Measurements from ENCODE around the gene PICK1. TPM values are rescaled to one million over a fixed set of nuclear protein-coding genes. Genes with fewer than 3 reads are reported as not detected.

Gene PICK1
- total RNA-seq, 2 donors from 2014 or later: 90.0 to 114 TPM

GRCh38 chr22:38120359-38121110 is 63.3 kb downstream of the PICK1 start:
- no peak for DNase-seq (ENCODE audit: low spot score)
- intact Hi-C loops (cut with DNase I): no loop called here
- TF ChIP-seq, protein P1, sequence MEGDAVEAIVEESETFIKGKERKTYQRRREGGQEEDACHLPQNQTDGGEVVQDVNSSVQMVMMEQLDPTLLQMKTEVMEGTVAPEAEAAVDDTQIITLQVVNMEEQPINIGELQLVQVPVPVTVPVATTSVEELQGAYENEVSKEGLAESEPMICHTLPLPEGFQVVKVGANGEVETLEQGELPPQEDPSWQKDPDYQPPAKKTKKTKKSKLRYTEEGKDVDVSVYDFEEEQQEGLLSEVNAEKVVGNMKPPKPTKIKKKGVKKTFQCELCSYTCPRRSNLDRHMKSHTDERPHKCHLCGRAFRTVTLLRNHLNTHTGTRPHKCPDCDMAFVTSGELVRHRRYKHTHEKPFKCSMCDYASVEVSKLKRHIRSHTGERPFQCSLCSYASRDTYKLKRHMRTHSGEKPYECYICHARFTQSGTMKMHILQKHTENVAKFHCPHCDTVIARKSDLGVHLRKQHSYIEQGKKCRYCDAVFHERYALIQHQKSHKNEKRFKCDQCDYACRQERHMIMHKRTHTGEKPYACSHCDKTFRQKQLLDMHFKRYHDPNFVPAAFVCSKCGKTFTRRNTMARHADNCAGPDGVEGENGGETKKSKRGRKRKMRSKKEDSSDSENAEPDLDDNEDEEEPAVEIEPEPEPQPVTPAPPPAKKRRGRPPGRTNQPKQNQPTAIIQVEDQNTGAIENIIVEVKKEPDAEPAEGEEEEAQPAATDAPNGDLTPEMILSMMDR (IDR thresholded peaks at IDR 0.05): no peak
- TF ChIP-seq POLR2A (IDR thresholded peaks at IDR 0.05) (no peak), POLR2AphosphoS5 (IDR thresholded peaks at IDR 0.05) (no peak)
- H3K4me3 ChIP-seq: no peak overlapping the region
- H3K27me3 ChIP-seq (replicated peaks; ENCODE audit: insufficient read depth): no peaks in the 10 kb centered on the region
- no peaks in the 10 kb centered on the region for H3K9me3 ChIP-seq
- no peaks in the 10 kb centered on the region for H3K36me3 ChIP-seq
- H3K4me1 ChIP-seq (replicated peaks): no peaks in the 10 kb centered on the region
- 81% methylated on average over 27 of the region's 28 CpGs for WGBS
- H3K27ac ChIP-seq: no peak overlapping the region

DNA sequence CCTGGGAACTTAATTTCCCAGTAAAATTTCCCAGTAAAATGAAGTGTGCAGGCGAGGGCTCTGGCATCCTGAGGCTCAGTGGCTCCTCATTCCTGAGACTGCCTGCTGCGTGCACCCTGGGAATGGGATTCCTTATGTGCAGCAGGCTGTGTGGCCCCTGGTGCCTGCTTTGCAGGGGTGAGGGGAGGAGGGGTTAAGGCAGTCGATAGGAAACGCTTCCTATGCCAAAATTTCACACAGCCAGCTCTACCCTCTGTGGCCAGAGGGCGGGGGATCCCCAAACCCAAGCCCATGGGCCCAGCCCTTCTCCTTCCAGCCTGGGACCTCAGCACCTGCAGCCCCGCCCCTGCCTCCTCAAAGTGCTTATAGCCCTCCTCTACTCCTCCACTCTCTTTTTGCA is 65.4 kb downstream of the PICK1 start:
- WGBS: 78% methylated on average over 6 of the region's 6 CpGs
- Histone ChIP-seq H3K27me3 (replicated peaks; ENCODE audit: insufficient read depth) (no peaks in the 10 kb centered on the region), H3K36me3 (no peaks in the 10 kb centered on the region), H3K27ac (no peak overlapping the region), H3K4me1 (replicated peaks) (no peaks in the 10 kb centered on the region), H3K9me3 (no peaks in the 10 kb centered on the region), H3K4me3 (no peak overlapping the region)
- TF ChIP-seq POLR2AphosphoS5 (IDR thresholded peaks at IDR 0.05) (no peak), POLR2A (IDR thresholded peaks at IDR 0.05) (no peak)
- TF ChIP-seq, protein P1 (IDR thresholded peaks at IDR 0.05): no peak
- DNase-seq (ENCODE audit: low spot score): no peak
- intact Hi-C loops (cut with DNase I): no loop called here

DNA sequence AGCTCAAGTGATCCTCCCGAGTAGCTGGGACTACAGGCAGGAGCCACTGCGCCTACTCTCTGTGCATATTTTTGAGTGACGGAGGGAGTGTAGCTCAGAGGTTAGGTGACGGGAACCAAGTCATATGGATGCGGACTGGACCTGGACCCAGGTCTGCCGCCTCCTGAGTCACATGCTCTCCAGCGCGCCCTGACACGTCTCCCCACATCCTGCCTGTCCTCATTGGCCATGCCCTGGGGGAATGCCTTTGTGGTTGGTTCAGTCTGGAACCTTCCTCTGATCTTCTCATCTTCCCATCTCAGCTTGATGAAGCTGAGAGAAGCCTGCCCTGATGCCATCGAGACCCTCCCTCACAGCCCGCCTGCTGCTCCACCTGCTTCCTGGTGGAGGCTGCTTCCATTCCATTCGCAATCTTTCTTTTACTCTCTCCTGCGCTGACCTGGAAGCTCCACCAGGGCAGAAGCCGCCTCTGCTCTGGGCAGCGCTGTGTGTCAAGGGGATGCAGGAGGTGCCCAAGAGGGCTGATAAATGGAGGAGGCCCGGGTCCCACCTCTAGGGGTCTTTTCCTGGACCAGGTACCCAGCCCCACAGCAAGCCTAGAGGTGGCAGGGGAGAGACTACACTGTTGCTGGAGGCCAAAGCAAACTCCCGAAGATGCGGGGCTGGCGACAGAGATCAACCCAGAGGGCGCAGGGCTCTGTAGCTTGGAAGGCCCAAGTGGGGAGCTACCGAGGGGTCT is 67.2 kb downstream of the PICK1 start:
- WGBS: 78% methylated on average over 21 of the region's 21 CpGs
- H3K27me3 ChIP-seq (replicated peaks; ENCODE audit: insufficient read depth): no peaks in the 10 kb centered on the region
- no peak overlapping the region for H3K27ac ChIP-seq
- intact Hi-C loops (cut with DNase I): no loop called here
- no peaks in the 10 kb centered on the region for H3K4me1 ChIP-seq (replicated peaks)
- no peaks in the 10 kb centered on the region for H3K36me3 ChIP-seq
- DNase-seq (ENCODE audit: low spot score): no peak
- no peak overlapping the region for H3K4me3 ChIP-seq
- no peaks in the 10 kb centered on the region for H3K9me3 ChIP-seq
- no peak for TF ChIP-seq POLR2AphosphoS5 (IDR thresholded peaks at IDR 0.05)
- no peak for TF ChIP-seq POLR2A (IDR thresholded peaks at IDR 0.05)
- TF ChIP-seq, protein P1 (IDR thresholded peaks at IDR 0.05): no peak

- no peaks in the 10 kb centered on the region for H3K4me1 ChIP-seq (replicated peaks)
- no peak overlapping the region for H3K4me3 ChIP-seq
- no peak for DNase-seq (ENCODE audit: low spot score)
- H3K9me3 ChIP-seq: no peaks in the 10 kb centered on the region
- no peaks in the 10 kb centered on the region for H3K36me3 ChIP-seq
- TF ChIP-seq, protein P1 (IDR thresholded peaks at IDR 0.05): no peak
- TF ChIP-seq POLR2AphosphoS5 (IDR thresholded peaks at IDR 0.05) (no peak), POLR2A (IDR thresholded peaks at IDR 0.05) (no peak)
- no peaks in the 10 kb centered on the region for H3K27me3 ChIP-seq (replicated peaks; ENCODE audit: insufficient read depth)
- no peak overlapping the region for H3K27ac ChIP-seq
- intact Hi-C loops (cut with DNase I): no loop called here
- 93% methylated on average over 14 of the region's 14 CpGs for WGBS
These were observed 67.9 kb downstream of the PICK1 start for GRCh38 chr22:38125038-38125610.

Other genes with a start within 250 kb of the PICK1 start
- gene GCAT, start 249.5 kb upstream of the PICK1 start, total RNA-seq: 10 to 100 TPM; 37.8 to 92.7 TPM
- gene GALR3, start 234.0 kb upstream of the PICK1 start, total RNA-seq: under 1 TPM in 1 of 2 donors, not detected in 1; 0.85 TPM
- gene ANKRD54, start 213.1 kb upstream of the PICK1 start, total RNA-seq: 10 to 100 TPM; 72.4 to 94.5 TPM
- 100 to 1,000 TPM; 385 to 501 TPM for gene EIF3L, start 208.0 kb upstream of the PICK1 start, total RNA-seq
- gene MICALL1, start 151.1 kb upstream of the PICK1 start, total RNA-seq: 10 to 100 TPM; 42.8 to 62.8 TPM
- gene C22orf23, start 103.8 kb upstream of the PICK1 start, total RNA-seq: 1 to 10 TPM in 1 of 2 donors, not detected in 1; 9.7 TPM
- 100 to 1,000 TPM in 1 of 2 donors, 10 to 100 TPM in 1; 63.1 to 157 TPM for gene POLR2F, start 103.7 kb upstream of the PICK1 start, total RNA-seq
- 1 to 10 TPM; 3.3 to 8.1 TPM for gene SOX10, start 72.8 kb upstream of the PICK1 start, total RNA-seq
- gene SLC16A8, start 26.8 kb downstream of the PICK1 start, total RNA-seq: under 1 TPM; 0.28 to 0.59 TPM
- gene BAIAP2L2, start 53.3 kb downstream of the PICK1 start, total RNA-seq: 1 to 10 TPM in 1 of 2 donors, under 1 TPM in 1; 0.14 to 5.5 TPM
- 100 to 1,000 TPM in 1 of 2 donors, 10 to 100 TPM in 1; 61.5 to 138 TPM for gene PLA2G6, start 124.4 kb downstream of the PICK1 start, total RNA-seq
- 10 to 100 TPM; 23.6 to 26.0 TPM for gene MAFF, start 144.6 kb downstream of the PICK1 start, total RNA-seq
- gene TMEM184B, start 215.6 kb downstream of the PICK1 start, total RNA-seq: 100 to 1,000 TPM in 1 of 2 donors, 10 to 100 TPM in 1; 76.0 to 137 TPM